Astrocyte (in vitro differentiated cells and primary cell): Measurements from ENCODE around the gene SUCNR1. TPM values are rescaled to one million over a fixed set of nuclear protein-coding genes. Genes with fewer than 3 reads are reported as not detected.
"Not testable (repeated sequence)": the region's sequence is repeated elsewhere in the genome, so short reads cannot be mapped to it uniquely, and the experiment has no call there.

Experiments
- DNase-seq: peaks from one replicate; pipeline ENCODE4 v3.0.0-alpha.2; 2010; ENCODE audit warnings: low read depth
- FAIRE-seq: peaks from 2 replicates; lab custom pipeline; 2011; peaks lifted over from hg19 to GRCh38; lab: Jason Lieb, UNC
- H2AFZ ChIP-seq: 2 replicates; pipeline ENCODE4 v1.6.0; 2012; ENCODE audit warnings: low read depth, low read length, inconsistent platforms
- H3K27ac ChIP-seq: 2 replicates; pipeline ENCODE4 v1.5.1; 2011; ENCODE audit warnings: low read depth, low read length, inconsistent platforms
- H3K27me3 ChIP-seq: 2 replicates; pipeline ENCODE4 v1.6.0; 2011; ENCODE audit warnings: low read length, inconsistent platforms; ENCODE audit not compliant: insufficient read depth
- H3K36me3 ChIP-seq: 2 replicates; pipeline ENCODE4 v1.5.1; 2011; ENCODE audit warnings: low read length, inconsistent platforms; ENCODE audit not compliant: insufficient read depth
- H3K4me1 ChIP-seq: 2 replicates; pipeline ENCODE4 v1.5.1; 2011; ENCODE audit warnings: low read length, inconsistent platforms; ENCODE audit not compliant: insufficient read depth
- H3K4me2 ChIP-seq: 2 replicates; pipeline ENCODE4 v1.6.0; 2012; ENCODE audit warnings: low read length, inconsistent platforms
- H3K4me3 ChIP-seq: 2 replicates; pipeline ENCODE4 v1.5.1; 2011; ENCODE audit warnings: low read depth, mild to moderate bottlenecking, low read length, inconsistent platforms; ENCODE audit not compliant: insufficient read depth
- H3K79me2 ChIP-seq: 2 replicates; pipeline ENCODE4 v1.6.0; 2012; ENCODE audit warnings: mild to moderate bottlenecking, low read length, inconsistent platforms; ENCODE audit not compliant: insufficient read depth
- H3K9ac ChIP-seq: 2 replicates; pipeline ENCODE4 v1.6.0; 2012; ENCODE audit warnings: mild to moderate bottlenecking, low read length, inconsistent platforms
- H3K9me3 ChIP-seq: 2 replicates; pipeline ENCODE4 v1.5.1; 2012; ENCODE audit warnings: low read depth, mild to moderate bottlenecking, low read length, inconsistent platforms; ENCODE audit not compliant: insufficient read depth
- H4K20me1 ChIP-seq: 2 replicates; pipeline ENCODE4 v1.6.0; 2012; ENCODE audit warnings: low read length, inconsistent platforms; ENCODE audit not compliant: insufficient read depth
- H3K27ac Mint-ChIP-seq: one replicate; pipeline ENCODE4 v1.8.0; 2021; ENCODE audit warnings: mild to moderate bottlenecking, mixed read lengths; ENCODE audit not compliant: unreplicated experiment
- H3K27me3 Mint-ChIP-seq: one replicate; pipeline ENCODE4 v1.8.0; 2021; ENCODE audit warnings: low read depth, mixed read lengths; ENCODE audit not compliant: unreplicated experiment
- H3K36me3 Mint-ChIP-seq: one replicate; pipeline ENCODE4 v1.8.0; 2021; ENCODE audit warnings: low read depth, mixed read lengths; ENCODE audit not compliant: unreplicated experiment
- H3K4me1 Mint-ChIP-seq: one replicate; pipeline ENCODE4 v1.8.0; 2021; ENCODE audit warnings: low read depth, mixed read lengths; ENCODE audit not compliant: unreplicated experiment
- H3K4me3 Mint-ChIP-seq: one replicate; pipeline ENCODE4 v1.8.0; 2021; ENCODE audit warnings: mild to moderate bottlenecking, moderate library complexity, mixed read lengths; ENCODE audit not compliant: unreplicated experiment
- H3K9me3 Mint-ChIP-seq: one replicate; pipeline ENCODE4 v1.8.0; 2021; ENCODE audit warnings: mild to moderate bottlenecking, mixed read lengths; ENCODE audit not compliant: unreplicated experiment
- EZH2 ChIP-seq: IDR thresholded peaks from 2 replicates; pipeline ENCODE4 v1.6.1; 2012; ENCODE audit warnings: mild to moderate bottlenecking, low read length, inconsistent platforms; ENCODE audit not compliant: insufficient read depth
- total RNA-seq: library from RNA; stranded (reverse); gene quantifications from 2 replicates; pipeline ENCODE4 v1.2.1, GENCODE V29; 2021
- TF ChIP-seq, protein P1 (sequence below): IDR thresholded peaks from 2 replicates; pipeline ENCODE4 v1.5.1; 2011; ENCODE audit warnings: low read depth, mild to moderate bottlenecking, inconsistent platforms, low read length, moderate library complexity; ENCODE audit not compliant: insufficient read depth

Gene SUCNR1
- total RNA-seq, 1 donor from 2014 or later: not detected

DNA sequence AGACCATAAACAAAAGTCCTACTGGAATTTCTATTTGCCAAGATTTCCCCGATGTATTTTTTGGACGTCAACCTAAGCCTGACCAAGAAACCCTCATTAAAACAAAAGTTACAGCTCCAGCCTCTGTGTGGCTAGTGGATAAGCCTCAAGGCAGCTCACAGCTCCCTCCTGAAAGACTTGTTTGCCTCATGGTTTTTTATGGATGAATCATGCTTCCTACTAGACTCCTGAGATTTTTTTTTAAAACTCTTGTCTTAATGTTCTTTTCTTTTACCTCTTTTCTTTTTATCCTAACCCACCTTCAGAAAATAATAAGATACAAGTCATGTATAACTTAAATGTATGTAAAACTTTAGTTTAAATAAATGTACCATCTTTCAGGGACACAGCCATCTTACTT, 52.4 kb downstream of the SUCNR1 start:
- DNase-seq: peak; percentile 93
- H3K4me1 Mint-ChIP-seq: peaks cover 30% of the 10 kb centered on the region
- H3K9me3 Mint-ChIP-seq: peaks cover 2% of the 10 kb centered on the region

DNA sequence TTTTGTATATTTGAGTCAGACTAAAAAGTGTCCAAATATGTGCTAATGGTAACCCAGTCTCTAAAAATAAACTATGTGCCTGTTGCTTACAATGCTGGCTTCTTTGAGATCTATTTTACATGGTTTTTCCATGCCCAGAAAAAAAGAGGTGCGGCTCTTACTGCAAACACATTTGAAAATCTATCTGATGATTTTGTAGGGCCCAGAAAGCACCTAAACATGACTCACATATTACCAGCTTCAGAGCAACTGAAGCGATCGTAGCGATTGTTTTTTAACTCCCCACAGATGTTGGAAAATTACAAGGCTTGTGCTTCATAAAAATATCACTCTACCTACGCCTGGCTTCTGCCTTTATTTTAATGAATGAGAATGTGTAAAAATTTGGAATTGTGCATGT, 53.5 kb downstream of the SUCNR1 start:
- H3K36me3 Mint-ChIP-seq: no peaks in the 10 kb centered on the region
- TF ChIP-seq, protein P1, sequence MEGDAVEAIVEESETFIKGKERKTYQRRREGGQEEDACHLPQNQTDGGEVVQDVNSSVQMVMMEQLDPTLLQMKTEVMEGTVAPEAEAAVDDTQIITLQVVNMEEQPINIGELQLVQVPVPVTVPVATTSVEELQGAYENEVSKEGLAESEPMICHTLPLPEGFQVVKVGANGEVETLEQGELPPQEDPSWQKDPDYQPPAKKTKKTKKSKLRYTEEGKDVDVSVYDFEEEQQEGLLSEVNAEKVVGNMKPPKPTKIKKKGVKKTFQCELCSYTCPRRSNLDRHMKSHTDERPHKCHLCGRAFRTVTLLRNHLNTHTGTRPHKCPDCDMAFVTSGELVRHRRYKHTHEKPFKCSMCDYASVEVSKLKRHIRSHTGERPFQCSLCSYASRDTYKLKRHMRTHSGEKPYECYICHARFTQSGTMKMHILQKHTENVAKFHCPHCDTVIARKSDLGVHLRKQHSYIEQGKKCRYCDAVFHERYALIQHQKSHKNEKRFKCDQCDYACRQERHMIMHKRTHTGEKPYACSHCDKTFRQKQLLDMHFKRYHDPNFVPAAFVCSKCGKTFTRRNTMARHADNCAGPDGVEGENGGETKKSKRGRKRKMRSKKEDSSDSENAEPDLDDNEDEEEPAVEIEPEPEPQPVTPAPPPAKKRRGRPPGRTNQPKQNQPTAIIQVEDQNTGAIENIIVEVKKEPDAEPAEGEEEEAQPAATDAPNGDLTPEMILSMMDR: no peak
- TF ChIP-seq EZH2: no peak
- peak overlapping the region; percentile 72 for H3K4me2 ChIP-seq
- H3K9ac ChIP-seq: peak overlapping the region; percentile 19
- peak overlapping the region; percentile 35 for H3K27ac ChIP-seq
- H3K4me3 ChIP-seq: no peak overlapping the region
- no peak overlapping the region for H2AFZ ChIP-seq
- no peak overlapping the region for H3K4me3 Mint-ChIP-seq
- H3K9me3 ChIP-seq: no peaks in the 10 kb centered on the region
- H3K79me2 ChIP-seq: no peaks in the 10 kb centered on the region
- H3K9me3 Mint-ChIP-seq: peaks cover 2% of the 10 kb centered on the region
- no peaks in the 10 kb centered on the region for H3K27me3 ChIP-seq
- DNase-seq: peak; percentile 85
- no peaks in the 10 kb centered on the region for H3K36me3 ChIP-seq
- H3K27ac Mint-ChIP-seq: no peak overlapping the region
- peaks cover 33% of the 10 kb centered on the region for H3K4me1 ChIP-seq
- FAIRE-seq: no peak
- H3K4me1 Mint-ChIP-seq: peaks cover 30% of the 10 kb centered on the region
- no peaks in the 10 kb centered on the region for H4K20me1 ChIP-seq
- no peaks in the 10 kb centered on the region for H3K27me3 Mint-ChIP-seq

More for the DNA sequence above, 52.4 kb downstream of the SUCNR1 start:
- H3K27me3 ChIP-seq: no peaks in the 10 kb centered on the region
- peak overlapping the region; percentile 16 for H3K4me3 ChIP-seq
- peak overlapping the region; percentile 67 for H3K4me2 ChIP-seq
- H2AFZ ChIP-seq: no peak overlapping the region
- H4K20me1 ChIP-seq: no peaks in the 10 kb centered on the region
- no peaks in the 10 kb centered on the region for H3K79me2 ChIP-seq
- H3K4me1 ChIP-seq: peaks cover 33% of the 10 kb centered on the region
- no peaks in the 10 kb centered on the region for H3K27me3 Mint-ChIP-seq
- H3K36me3 ChIP-seq: no peaks in the 10 kb centered on the region
- FAIRE-seq: peak; percentile 37
- H3K27ac ChIP-seq: peak overlapping the region; percentile 35
- TF ChIP-seq, protein P1: no peak
- no peak for TF ChIP-seq EZH2
- H3K27ac Mint-ChIP-seq: peak overlapping the region; percentile 89
- peak overlapping the region; percentile 12 for H3K4me3 Mint-ChIP-seq
- no peaks in the 10 kb centered on the region for H3K36me3 Mint-ChIP-seq
- no peaks in the 10 kb centered on the region for H3K9me3 ChIP-seq
- H3K9ac ChIP-seq: peak overlapping the region; percentile 46

GRCh38 chr3:151927915-151928525, 54.6 kb downstream of the SUCNR1 start:
- DNase-seq, H3K36me3 Mint-ChIP-seq, H3K79me2 ChIP-seq, FAIRE-seq, H4K20me1 ChIP-seq, H3K9ac ChIP-seq, H3K27ac Mint-ChIP-seq, H2AFZ ChIP-seq, H3K4me2 ChIP-seq, H3K36me3 ChIP-seq, H3K27me3 Mint-ChIP-seq, H3K9me3 Mint-ChIP-seq, H3K4me3 ChIP-seq, H3K27me3 ChIP-seq, H3K4me3 Mint-ChIP-seq, H3K27ac ChIP-seq, H3K9me3 ChIP-seq: not testable (repeated sequence)
- peaks cover 30% of the 10 kb centered on the region for H3K4me1 Mint-ChIP-seq
- H3K4me1 ChIP-seq: peaks cover 33% of the 10 kb centered on the region
